Measurements from ENCODE around the gene TMEM213.

Gene TMEM213

DNA sequence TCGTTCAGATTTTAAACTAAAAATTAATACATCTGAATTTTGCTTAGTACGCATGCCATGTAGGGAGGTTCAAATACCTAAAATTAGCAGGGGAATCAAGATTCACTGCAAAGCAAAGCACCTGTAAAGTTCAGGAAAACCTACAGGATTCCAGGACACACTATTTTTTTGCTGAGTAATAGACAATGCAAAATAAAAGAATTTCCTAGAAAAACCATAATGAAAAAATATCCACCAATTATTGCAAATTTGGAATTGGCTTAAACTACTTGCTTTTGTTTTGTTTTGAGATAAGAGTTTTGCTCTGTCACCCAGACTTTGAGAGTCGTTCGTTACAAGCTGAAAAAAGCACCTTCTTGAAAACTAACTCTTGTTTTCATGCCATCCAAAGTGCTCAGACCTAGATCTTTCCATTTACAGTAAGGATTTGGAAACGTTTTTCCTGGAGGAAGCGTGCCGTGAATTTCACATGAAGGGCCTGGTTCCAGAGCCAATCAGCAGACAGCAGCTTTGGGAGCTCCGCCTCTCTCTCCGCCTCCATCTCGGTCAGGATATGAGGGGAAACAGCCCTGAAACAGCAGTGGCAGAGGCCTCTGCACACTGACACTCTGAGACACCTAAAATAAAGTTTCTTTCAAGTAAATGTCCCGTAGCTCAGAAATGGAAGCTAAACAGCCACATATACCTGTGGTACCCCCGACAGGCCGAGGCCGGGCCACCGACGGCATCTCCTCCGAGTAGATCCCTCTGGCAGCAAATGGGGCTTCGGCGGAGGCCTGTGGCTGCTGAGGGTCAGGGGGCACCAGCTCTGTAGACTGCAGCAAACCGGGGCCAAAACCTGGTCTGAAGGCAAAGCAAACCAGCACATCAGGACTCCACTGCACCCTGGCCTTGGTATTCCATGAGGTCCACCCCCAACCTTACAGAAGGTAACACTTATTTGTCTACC is 46.1 kb downstream of the TMEM213 start:
- no peak for DNase-seq

GRCh38 chr7:138845711-138846110 is 47.9 kb downstream of the TMEM213 start:
- no peak for DNase-seq

DNA sequence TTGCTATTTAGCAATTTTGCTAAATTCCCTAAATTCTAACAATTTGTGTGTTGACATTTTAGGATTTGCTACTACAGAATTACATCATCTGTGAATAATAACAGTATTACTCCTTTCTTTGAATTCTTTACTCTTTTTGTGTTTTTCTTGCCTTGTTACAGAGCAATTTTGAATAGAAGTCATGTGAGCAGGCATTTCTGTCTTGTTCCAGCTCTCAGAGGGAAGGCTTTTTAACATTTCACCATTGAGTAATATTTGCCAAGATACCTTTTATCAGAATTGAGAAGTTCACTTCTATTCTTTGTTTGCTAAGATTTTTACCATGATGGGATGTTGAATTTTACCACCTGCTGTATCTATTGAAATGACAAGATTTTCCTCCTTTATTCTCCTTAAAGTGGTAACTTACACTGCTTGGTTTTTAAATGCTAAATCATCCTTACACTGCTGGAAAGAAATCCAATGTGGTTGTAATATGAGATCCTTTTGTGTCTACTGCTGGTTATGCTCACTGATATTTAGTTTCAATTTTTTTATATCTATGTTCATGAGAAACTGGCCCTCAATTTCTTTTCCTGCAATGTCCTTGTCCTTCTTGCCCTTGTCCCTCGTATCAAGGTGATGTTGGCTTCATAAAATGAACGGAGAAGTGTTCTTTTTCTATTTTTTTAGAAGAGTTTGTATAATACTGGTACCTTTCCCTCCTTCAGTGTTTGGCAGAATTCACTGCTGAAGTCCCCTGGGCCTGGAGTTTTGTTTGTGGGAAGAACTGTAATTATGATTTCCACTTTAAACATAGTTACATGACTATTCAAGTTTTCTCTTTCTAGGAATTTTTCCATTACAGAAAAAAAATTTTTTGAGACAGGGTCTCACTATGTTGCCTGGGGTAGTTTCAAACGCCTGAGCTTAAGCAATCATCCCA is 50.5 kb downstream of the TMEM213 start:
- DNase-seq: no peak

DNA sequence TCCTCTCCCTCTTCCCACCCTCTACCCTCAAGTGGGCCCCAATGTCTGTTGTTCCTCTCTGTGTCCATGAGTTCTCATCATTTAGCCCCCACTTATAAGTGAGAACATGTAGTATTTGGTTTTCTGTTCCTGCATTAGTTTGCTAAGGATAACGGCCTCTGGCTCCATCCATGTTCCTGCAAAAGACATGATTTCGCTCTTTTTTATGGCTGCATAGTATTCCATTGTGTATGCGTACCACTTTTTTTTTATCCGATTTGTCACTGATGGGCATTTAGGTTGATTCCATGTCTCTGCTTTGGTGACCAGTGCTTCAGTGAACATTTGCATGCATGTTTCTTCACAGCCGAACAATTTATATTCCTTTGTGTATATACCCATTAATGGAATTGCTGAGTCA is 51.9 kb downstream of the TMEM213 start:
- no peak for DNase-seq

- DNase-seq: no peak
Measured at GRCh38 chr7:138852469-138852868, 54.7 kb downstream of the TMEM213 start.

- DNase-seq: no peak
Measured at GRCh38 chr7:138853448-138853847, 55.7 kb downstream of the TMEM213 start.

DNA sequence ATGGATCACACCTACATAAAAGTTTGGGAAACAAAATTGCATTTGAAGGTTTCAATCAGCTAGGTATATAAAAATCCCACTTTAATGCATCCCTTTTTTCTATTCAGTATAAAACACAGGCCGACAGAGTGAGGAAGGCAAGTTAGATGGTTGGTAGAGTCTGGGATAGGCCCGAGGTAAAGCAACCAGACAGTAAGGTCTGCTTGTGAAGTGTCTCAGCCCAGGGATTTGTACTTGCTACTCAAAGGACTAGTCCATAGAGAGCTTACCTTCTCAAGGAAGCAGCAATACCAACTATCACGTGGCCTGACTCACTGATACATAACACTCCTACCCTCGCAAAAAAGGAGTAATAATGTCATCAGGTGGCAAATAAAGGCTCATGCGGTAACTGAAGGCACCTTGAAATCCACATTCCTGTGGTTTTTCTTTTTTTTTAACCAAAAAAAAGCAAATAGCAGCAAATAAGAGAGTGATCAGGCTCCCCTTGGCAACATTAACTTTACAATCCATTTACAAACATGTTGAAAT is 56.4 kb downstream of the TMEM213 start:
- DNase-seq: no peak

GRCh38 chr7:138857728-138858127 is 59.9 kb downstream of the TMEM213 start:
- no peak for DNase-seq

DNA sequence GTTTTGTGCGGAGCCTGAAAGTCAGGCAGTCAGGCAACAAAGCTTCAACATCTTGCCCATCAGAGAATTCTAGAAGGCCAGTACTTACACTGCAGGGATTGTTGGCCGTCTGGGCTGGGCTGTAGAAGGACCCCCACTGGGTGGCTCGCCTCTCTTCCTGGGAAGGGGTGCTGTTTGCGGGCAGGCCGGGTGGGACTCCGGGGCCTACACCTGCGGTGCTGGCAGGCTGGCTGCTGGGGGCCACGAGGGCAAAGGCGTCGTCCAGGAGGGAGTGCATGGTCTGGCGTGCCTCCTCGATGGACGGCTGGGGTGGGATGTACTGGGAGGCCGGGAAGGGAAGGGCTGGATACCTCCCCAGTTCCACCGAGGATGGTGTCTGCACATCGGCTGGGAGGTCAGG is 63.3 kb downstream of the TMEM213 start:
- no peak for DNase-seq

DNA sequence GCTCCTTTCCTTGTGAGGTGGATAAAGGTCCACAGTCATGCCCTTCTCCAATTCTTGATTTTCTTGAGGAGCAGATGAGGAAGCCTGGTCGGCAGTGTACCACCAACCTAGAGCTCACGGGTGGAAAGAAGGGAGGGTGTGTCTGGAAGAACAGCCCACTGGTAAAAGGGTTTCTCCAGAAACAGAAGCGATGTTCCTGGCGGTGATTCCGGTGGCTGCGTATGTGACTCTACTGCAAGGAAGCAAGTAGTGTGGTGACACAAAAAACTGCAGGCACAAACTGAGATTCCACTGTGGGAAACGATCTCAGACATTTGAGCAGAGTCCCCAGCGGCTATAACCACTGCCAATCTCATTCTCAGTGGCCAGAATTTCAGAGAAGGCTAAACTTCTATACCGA is 66.1 kb downstream of the TMEM213 start:
- DNase-seq: no peak

DNA sequence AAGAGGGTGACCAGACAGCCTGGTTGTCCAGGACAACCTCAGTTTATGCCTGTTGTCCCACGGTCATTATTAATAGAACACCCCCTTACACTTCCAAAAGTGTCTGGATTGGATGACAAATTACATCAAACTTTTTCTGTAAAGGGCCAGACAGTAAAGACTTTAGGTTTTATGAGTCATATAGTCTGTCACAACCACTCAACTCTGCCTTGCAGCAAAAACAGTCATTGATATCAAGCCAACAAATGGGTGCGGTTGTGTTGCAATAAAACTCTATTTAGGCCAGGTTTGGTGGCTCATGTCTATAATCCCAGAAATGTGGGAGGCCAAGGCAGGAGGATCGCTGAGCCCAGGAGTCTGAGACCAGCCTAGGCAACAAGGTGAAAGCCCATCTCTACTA is 66.9 kb downstream of the TMEM213 start:
- DNase-seq: peak; percentile 22

DNA sequence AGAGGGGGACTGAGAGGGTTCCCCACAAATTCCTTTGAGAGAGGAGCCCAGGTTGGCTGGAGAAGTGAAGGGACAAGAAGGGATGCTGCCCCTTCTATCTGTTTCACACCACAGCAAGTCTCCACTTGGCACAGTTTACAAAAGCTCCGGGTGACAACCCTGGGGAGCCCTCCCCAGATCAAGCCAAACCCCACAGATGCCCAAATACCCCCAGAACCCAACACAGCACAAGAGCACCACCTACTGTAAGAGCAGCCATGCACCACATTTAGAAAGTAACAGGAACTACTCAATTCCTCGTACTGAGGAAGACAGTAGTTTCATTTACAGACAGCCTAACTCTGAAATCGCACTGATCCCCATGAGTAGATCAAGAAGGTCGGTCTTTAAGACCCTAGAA is 68.0 kb downstream of the TMEM213 start:
- DNase-seq: peak; percentile 64

- DNase-seq: no peak
Measured at GRCh38 chr7:138866353-138866752, 68.6 kb downstream of the TMEM213 start.

GRCh38 chr7:138867744-138868143 is 70.0 kb downstream of the TMEM213 start:
- DNase-seq: no peak

DNA sequence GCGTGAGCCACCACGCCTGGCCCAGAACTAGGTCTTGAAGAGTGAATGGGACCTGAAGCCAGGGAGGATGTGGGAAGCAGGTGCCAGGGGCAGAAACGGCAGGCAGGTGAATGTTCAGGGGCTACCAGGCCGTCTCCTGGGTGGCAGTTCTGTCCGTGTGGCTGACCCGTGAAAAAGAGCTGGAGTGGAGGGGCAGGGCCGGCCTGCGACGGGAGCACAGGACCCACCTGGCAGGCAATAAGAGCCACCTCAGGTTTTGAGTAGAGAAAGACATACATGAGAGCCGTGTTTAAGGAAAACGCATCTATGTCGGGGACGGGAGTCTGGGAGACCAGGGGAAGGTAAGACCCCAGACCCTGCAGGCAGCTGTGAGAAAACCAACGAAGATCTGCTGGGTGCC is 70.9 kb downstream of the TMEM213 start:
- no peak for DNase-seq

- DNase-seq: no peak
Measured at GRCh38 chr7:138869353-138869752, 71.6 kb downstream of the TMEM213 start.

DNA sequence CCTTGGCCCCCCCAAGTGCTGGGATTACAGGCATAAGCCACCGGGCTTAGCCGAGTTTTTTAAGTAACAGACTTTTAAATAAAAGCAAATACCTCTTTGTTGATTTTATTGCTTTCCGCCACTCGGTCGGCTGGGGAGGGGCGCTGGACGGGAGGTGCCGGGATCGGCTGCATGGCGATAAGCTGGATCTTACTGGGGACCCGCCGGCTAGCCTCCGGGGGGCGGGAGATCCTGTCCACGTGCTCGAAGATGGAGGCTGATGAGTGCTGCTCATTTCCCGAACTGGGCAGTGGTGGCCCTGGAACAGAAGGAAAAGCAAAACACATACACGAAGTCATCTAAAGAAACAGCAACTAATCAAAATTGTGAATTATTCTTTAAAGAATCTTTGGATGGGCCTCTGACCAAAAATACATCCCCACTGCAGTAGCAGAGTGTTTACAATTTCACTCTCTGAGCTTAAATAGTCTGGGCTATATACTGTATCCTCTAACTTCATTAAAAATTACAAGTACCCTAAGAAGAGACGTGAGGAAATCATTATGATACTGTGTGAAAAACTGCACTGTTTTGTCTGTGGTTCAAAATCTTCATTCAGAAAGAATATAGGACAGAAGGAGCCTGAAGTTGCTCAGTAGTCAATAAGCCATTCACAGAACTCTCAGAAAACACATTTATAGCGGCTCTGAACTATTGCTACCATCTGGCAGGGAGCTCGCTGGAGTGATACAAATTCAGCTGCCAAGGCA is 73.4 kb downstream of the TMEM213 start:
- DNase-seq: no peak

GRCh38 chr7:138871814-138872090 is 74.0 kb downstream of the TMEM213 start:
- no peak for DNase-seq

GRCh38 chr7:138872576-138872975 is 74.8 kb downstream of the TMEM213 start:
- DNase-seq: no peak

DNA sequence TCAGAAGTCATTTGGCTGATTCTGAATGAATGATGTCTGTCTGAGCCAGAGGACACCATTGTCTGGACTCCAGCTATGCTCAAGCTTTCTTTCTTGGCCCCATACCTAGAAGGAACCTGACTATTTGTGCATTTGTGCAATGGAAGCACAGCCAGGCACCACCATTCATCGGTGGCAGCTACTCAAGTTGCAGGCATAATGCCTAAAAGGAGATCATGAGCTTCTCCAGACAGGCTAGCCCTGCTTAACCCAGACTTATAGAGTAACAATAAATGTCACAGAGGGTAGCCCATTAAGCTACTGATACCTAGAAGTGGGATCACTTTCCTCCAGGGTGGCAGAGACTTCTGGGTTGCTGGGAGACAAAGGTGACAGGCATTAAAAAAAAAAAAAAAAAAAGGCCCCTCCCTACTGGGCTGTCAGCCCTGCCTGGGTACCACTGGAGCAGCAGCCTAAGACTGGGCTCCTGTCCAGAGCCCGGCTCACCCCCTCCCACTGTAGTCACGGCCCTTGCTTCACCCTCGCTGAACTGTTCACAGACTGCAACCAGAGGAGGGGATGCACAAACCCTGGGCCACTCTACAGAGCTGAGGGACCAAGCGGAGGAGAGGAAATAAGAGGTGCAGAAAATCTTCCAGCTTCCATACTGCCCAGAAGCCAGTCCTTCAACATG is 75.6 kb downstream of the TMEM213 start:
- no peak for DNase-seq

DNA sequence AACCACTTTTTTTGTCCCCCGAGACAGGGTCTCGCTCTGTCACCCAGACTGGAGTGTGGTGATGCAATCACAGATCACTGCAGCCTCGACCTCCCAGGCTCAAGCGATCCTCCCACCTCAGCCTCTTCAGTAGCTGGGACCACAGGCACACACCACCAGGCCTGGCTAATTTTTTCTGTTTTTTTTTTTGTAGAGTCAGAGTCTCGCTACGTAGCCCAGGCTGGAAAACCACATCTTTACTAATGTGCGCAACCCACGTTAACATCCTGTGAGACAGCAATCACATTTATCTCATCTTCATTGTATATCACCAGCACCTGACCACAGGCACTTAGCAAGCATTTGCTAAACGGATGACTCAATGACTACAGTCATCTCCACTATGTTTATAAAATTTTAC is 78.0 kb downstream of the TMEM213 start:
- peak; percentile 61 for DNase-seq

DNA sequence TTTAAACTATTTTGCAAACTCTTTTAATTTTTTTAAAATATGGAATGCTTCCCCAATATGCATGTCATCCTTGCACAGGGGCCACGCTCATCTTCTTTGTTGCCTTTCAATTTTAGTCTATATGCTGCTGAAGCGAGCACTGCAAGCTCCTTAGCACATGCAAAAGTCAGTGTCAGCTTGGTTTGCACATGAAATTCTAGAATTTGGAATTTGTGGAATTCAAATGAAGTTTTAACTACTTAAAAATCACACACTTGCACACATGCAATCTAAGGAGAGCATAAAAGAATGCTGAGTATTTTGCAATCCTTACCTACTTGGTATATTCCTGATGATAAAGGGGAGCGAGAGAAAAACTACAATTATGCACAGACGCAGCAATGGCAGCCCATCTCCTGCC is 78.5 kb downstream of the TMEM213 start:
- DNase-seq: no peak

Data from CD4-positive, alpha-beta T cell treated with Interleukin-6 for 4 hours (primary cell).